Activated CD4-positive, alpha-beta T cell treated with anti-CD3 and anti-CD28 coated beads, Interleukin-2, amount 50 U/mL, for 4 hours (primary cell): ENCODE results near the gene CCL23.

Source experiments
- DNase-seq, 2 experiments: peaks; one replicate each; pipeline ENCODE4 v3.0.0-alpha.2; 2020

Gene CCL23

GRCh38 chr17:35968520-35969054 lies 49.2 kb downstream of the CCL23 start:
- DNase-seq: no peak

GRCh38 chr17:35965272-35965671 lies 52.5 kb downstream of the CCL23 start:
- DNase-seq: no peak

- no peak for DNase-seq
Observed at GRCh38 chr17:35963663-35964062, 54.1 kb downstream of the CCL23 start.
